ENCODE measurements around the gene TSHZ2. TPM values are rescaled to one million over a fixed set of nuclear protein-coding genes. Genes with fewer than 3 reads are reported as not detected.

Gene TSHZ2
- total and polyA plus RNA-seq, 4 donors = 0.93 to 8.8 (median 3.8) TPM

GRCh38 chr20:53161473-53161872, 189.3 kb downstream of the TSHZ2 start:
- Histone ChIP-seq H3K4me3 (no peak overlapping the region), H3K9ac (ENCODE audit: insufficient read depth in 1 of 2, low read length in 2 of 2) (no peak overlapping the region), H3K36me3 (ENCODE audit: control insufficient read depth in 4 of 4, insufficient read depth in 4 of 4, low read length in 4 of 4) (no peaks in the 10 kb centered on the region), H3K27ac (ENCODE audit: low read depth in 1 of 2, low read length in 1 of 2) (no peak overlapping the region), H3K27me3 (ENCODE audit: control insufficient read depth in 3 of 3, insufficient read depth in 3 of 3, low read length in 2 of 3) (no peaks in the 10 kb centered on the region), H3K9me3 (ENCODE audit: control insufficient read depth in 4 of 4, insufficient read depth in 3 of 4, low read length in 3 of 4) (peaks cover 0 to 3% (median 0%) of the 10 kb centered on the region in 4 donors), H3K4me1 (ENCODE audit: control insufficient read depth in 5 of 5, insufficient read depth in 5 of 5, low read length in 5 of 5) (peaks cover 0 to 14% (median 0%) of the 10 kb centered on the region in 5 donors)
- TF ChIP-seq CTCF (IDR thresholded peaks at IDR 0.05; ENCODE audit: control extremely low read depth, extremely low read depth) = no peak
- DNase-seq (no peak), ATAC-seq (ENCODE audit: insufficient read depth, low FRiP score) (no peak)
- 86 to 89% methylated on average over 4 of the region's 4 CpGs for WGBS, 2 donors

GRCh38 chr20:53162251-53162835, 190.2 kb downstream of the TSHZ2 start:
- Histone ChIP-seq H3K36me3 (ENCODE audit: control insufficient read depth in 4 of 4, insufficient read depth in 4 of 4, low read length in 4 of 4) (no peaks in the 10 kb centered on the region), H3K4me3 (no peak overlapping the region), H3K27ac (ENCODE audit: low read depth in 1 of 2, low read length in 1 of 2) (no peak overlapping the region), H3K4me1 (ENCODE audit: control insufficient read depth in 5 of 5, insufficient read depth in 5 of 5, low read length in 5 of 5) (peaks cover 0 to 14% (median 0%) of the 10 kb centered on the region in 5 donors), H3K9ac (ENCODE audit: insufficient read depth in 1 of 2, low read length in 2 of 2) (peak overlapping the region in 1 of 2 donors; percentile 4), H3K27me3 (ENCODE audit: control insufficient read depth in 3 of 3, insufficient read depth in 3 of 3, low read length in 2 of 3) (no peaks in the 10 kb centered on the region), H3K9me3 (ENCODE audit: control insufficient read depth in 4 of 4, insufficient read depth in 3 of 4, low read length in 3 of 4) (peaks cover 0 to 3% (median 0%) of the 10 kb centered on the region in 4 donors)
- WGBS, 2 donors = 32 to 35% methylated on average over 13 of the region's 13 CpGs
- ATAC-seq (ENCODE audit: insufficient read depth, low FRiP score) = no peak
- TF ChIP-seq CTCF (IDR thresholded peaks at IDR 0.05; ENCODE audit: control extremely low read depth, extremely low read depth) = no peak
- DNase-seq = peak; percentile 54 to 71 (median 65)

- no peak for TF ChIP-seq CTCF (IDR thresholded peaks at IDR 0.05; ENCODE audit: control extremely low read depth, extremely low read depth)
- ATAC-seq (ENCODE audit: insufficient read depth, low FRiP score) = no peak
- WGBS, 2 donors = 85 to 93% methylated on average over 3 of the region's 3 CpGs
Observed at GRCh38 chr20:53163486-53163885, 191.3 kb downstream of the TSHZ2 start.

GRCh38 chr20:53164072-53164471, 191.9 kb downstream of the TSHZ2 start:
- no peaks in the 10 kb centered on the region for H3K36me3 ChIP-seq (ENCODE audit: control insufficient read depth in 4 of 4, insufficient read depth in 4 of 4, low read length in 4 of 4)
- DNase-seq = no peak
- no peak for TF ChIP-seq CTCF (IDR thresholded peaks at IDR 0.05; ENCODE audit: control extremely low read depth, extremely low read depth)
- ATAC-seq (ENCODE audit: insufficient read depth, low FRiP score) = no peak
- no peak overlapping the region for H3K9ac ChIP-seq (ENCODE audit: insufficient read depth in 1 of 2, low read length in 2 of 2)
- no peak overlapping the region for H3K27ac ChIP-seq (ENCODE audit: low read depth in 1 of 2, low read length in 1 of 2)
- no peak overlapping the region for H3K4me3 ChIP-seq
- peaks cover 0 to 12% (median 0%) of the 10 kb centered on the region in 5 donors for H3K4me1 ChIP-seq (ENCODE audit: control insufficient read depth in 5 of 5, insufficient read depth in 5 of 5, low read length in 5 of 5)
- H3K9me3 ChIP-seq (ENCODE audit: control insufficient read depth in 4 of 4, insufficient read depth in 3 of 4, low read length in 3 of 4) = peaks cover 0 to 3% (median 0%) of the 10 kb centered on the region in 4 donors
- H3K27me3 ChIP-seq (ENCODE audit: control insufficient read depth in 3 of 3, insufficient read depth in 3 of 3, low read length in 2 of 3) = no peaks in the 10 kb centered on the region

More at GRCh38 chr20:53163486-53163885, 191.3 kb downstream of the TSHZ2 start:
- Histone ChIP-seq H3K36me3 (ENCODE audit: control insufficient read depth in 4 of 4, insufficient read depth in 4 of 4, low read length in 4 of 4) (no peaks in the 10 kb centered on the region), H3K27me3 (ENCODE audit: control insufficient read depth in 3 of 3, insufficient read depth in 3 of 3, low read length in 2 of 3) (no peaks in the 10 kb centered on the region), H3K4me1 (ENCODE audit: control insufficient read depth in 5 of 5, insufficient read depth in 5 of 5, low read length in 5 of 5) (peaks cover 0 to 14% (median 0%) of the 10 kb centered on the region in 5 donors), H3K4me3 (no peak overlapping the region), H3K9ac (ENCODE audit: insufficient read depth in 1 of 2, low read length in 2 of 2) (no peak overlapping the region), H3K27ac (ENCODE audit: low read depth in 1 of 2, low read length in 1 of 2) (no peak overlapping the region), H3K9me3 (ENCODE audit: control insufficient read depth in 4 of 4, insufficient read depth in 3 of 4, low read length in 3 of 4) (peaks cover 0 to 3% (median 0%) of the 10 kb centered on the region in 4 donors)
- DNase-seq = no peak
